Loucy (cell line): ENCODE data around the gene GTF2A2.

ENCODE experiments used
- EZH2phosphoT487 ChIP-seq: fragments of 200-600 bp; IDR thresholded peaks from 2 replicates; pipeline ENCODE4 v1.6.1; 2018; ENCODE audit warnings: antibody characterized with exemption, mild to moderate bottlenecking, moderate library complexity, borderline replicate concordance
- TF ChIP-seq, protein P1 (sequence below): fragments of 200-600 bp; sonication (generic); conservative IDR thresholded peaks from 2 replicates; pipeline ENCODE4 v1.5.1; 2014; ENCODE audit warnings: mild to moderate bottlenecking, antibody characterized with exemption, low read length

DNA sequence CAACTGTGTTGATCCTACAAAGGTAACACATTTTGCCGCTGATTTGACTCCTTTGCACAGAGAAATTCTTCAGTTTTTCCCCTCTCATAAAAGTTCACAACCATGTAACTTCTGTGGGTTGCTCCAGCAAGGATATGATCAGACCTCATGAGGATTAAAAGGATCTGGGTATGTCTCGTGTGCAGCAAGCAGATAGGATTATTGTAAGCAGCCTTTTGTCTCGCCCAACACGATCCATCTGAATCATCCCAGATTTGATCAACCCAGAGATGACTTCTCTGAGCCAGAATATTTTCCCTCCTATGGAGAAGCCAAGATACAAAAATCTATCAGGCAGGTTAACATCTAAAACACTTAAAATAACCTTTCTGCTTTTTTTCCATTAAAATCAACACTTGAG lies 44.6 kb upstream of the GTF2A2 start:
- TF ChIP-seq, protein P1, sequence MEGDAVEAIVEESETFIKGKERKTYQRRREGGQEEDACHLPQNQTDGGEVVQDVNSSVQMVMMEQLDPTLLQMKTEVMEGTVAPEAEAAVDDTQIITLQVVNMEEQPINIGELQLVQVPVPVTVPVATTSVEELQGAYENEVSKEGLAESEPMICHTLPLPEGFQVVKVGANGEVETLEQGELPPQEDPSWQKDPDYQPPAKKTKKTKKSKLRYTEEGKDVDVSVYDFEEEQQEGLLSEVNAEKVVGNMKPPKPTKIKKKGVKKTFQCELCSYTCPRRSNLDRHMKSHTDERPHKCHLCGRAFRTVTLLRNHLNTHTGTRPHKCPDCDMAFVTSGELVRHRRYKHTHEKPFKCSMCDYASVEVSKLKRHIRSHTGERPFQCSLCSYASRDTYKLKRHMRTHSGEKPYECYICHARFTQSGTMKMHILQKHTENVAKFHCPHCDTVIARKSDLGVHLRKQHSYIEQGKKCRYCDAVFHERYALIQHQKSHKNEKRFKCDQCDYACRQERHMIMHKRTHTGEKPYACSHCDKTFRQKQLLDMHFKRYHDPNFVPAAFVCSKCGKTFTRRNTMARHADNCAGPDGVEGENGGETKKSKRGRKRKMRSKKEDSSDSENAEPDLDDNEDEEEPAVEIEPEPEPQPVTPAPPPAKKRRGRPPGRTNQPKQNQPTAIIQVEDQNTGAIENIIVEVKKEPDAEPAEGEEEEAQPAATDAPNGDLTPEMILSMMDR: no peak
- TF ChIP-seq EZH2phosphoT487: no peak
